Activated T-helper 17 cell treated with anti-CD3 and anti-CD28 coated beads, Interleukin-2, amount 50 U/mL, for 72 hours (primary cell): ENCODE measurements around the gene MRI1. TPM values are rescaled to one million over a fixed set of nuclear protein-coding genes. Genes with fewer than 3 reads are reported as not detected.
A peak's percentile ranks its signal among the peaks of the same experiment; 100 is the strongest.
"Not testable (repeated sequence)": the region's sequence is repeated elsewhere in the genome, so short reads cannot be mapped to it uniquely, and the experiment has no call there.

Source experiments
- ATAC-seq: fragments of 150-1000 bp; cut with Tn5 transposase; replicated peaks from 2 replicates; pipeline ENCODE4 v1.10.0; 2021; ENCODE audit warnings: mild to moderate bottlenecking, moderate library complexity
- H3K27ac Mint-ChIP-seq: one replicate; pipeline ENCODE4 v1.8.0; 2022; ENCODE audit warnings: mixed read lengths
- H3K27me3 Mint-ChIP-seq: one replicate; pipeline ENCODE4 v1.8.0; 2022; ENCODE audit warnings: mixed read lengths
- H3K36me3 Mint-ChIP-seq: one replicate; pipeline ENCODE4 v1.8.0; 2022; ENCODE audit warnings: low read depth, mild to moderate bottlenecking, mixed read lengths
- H3K4me1 Mint-ChIP-seq: one replicate; pipeline ENCODE4 v1.8.0; 2022; ENCODE audit warnings: mixed read lengths
- H3K4me3 Mint-ChIP-seq: one replicate; pipeline ENCODE4 v1.8.0; 2022; ENCODE audit warnings: mild to moderate bottlenecking, mixed read lengths
- H3K9me3 Mint-ChIP-seq: one replicate; pipeline ENCODE4 v1.8.0; 2022; ENCODE audit warnings: mixed read lengths
- total RNA-seq, 2 donors: library from RNA; stranded (reverse); gene quantifications; one replicate each; pipeline ENCODE4 v1.2.3, GENCODE V29; 2022

Gene MRI1
- total RNA-seq, 2 donors from 2014 or later: 45.3 to 53.7 TPM

GRCh38 chr19:13747098-13747453, 17.2 kb upstream of the MRI1 start:
- Mint-ChIP-seq H3K36me3 (peaks cover 16% of the 10 kb centered on the region), H3K4me1 (no peaks in the 10 kb centered on the region), H3K4me3 (peak overlapping the region; percentile 91), H3K27me3 (no peaks in the 10 kb centered on the region), H3K9me3 (no peaks in the 10 kb centered on the region), H3K27ac (peak overlapping the region; percentile 93)
- no peak for ATAC-seq

GRCh38 chr19:13748169-13748828, 16.0 kb upstream of the MRI1 start:
- no peak for ATAC-seq
- peak overlapping the region; percentile 93 for H3K27ac Mint-ChIP-seq
- H3K9me3 Mint-ChIP-seq: no peaks in the 10 kb centered on the region

GRCh38 chr19:13751436-13751835, 12.9 kb upstream of the MRI1 start:
- peaks cover 60% of the 10 kb centered on the region for H3K36me3 Mint-ChIP-seq
- no peaks in the 10 kb centered on the region for H3K9me3 Mint-ChIP-seq
- H3K27ac Mint-ChIP-seq: peak overlapping the region; percentile 70
- no peak for ATAC-seq
- H3K4me1 Mint-ChIP-seq: no peaks in the 10 kb centered on the region
- H3K27me3 Mint-ChIP-seq: no peaks in the 10 kb centered on the region
- no peak overlapping the region for H3K4me3 Mint-ChIP-seq

More at GRCh38 chr19:13748169-13748828, 16.0 kb upstream of the MRI1 start:
- Mint-ChIP-seq H3K4me1 (no peaks in the 10 kb centered on the region), H3K4me3 (peak overlapping the region; percentile 91), H3K27me3 (no peaks in the 10 kb centered on the region), H3K36me3 (peaks cover 29% of the 10 kb centered on the region)

- not testable (repeated sequence) for H3K4me1 Mint-ChIP-seq, H3K27me3 Mint-ChIP-seq, ATAC-seq, H3K27ac Mint-ChIP-seq, H3K9me3 Mint-ChIP-seq, H3K4me3 Mint-ChIP-seq
- peaks cover 82% of the 10 kb centered on the region for H3K36me3 Mint-ChIP-seq
Measured at GRCh38 chr19:13753622-13754021, 10.7 kb upstream of the MRI1 start.

GRCh38 chr19:13756210-13756609, 8.1 kb upstream of the MRI1 start:
- Mint-ChIP-seq H3K9me3 (no peaks in the 10 kb centered on the region), H3K27ac (no peak overlapping the region), H3K27me3 (no peaks in the 10 kb centered on the region), H3K4me1 (no peaks in the 10 kb centered on the region), H3K4me3 (no peak overlapping the region), H3K36me3 (peaks cover 99% of the 10 kb centered on the region)
- ATAC-seq: no peak

GRCh38 chr19:13757805-13758772, 6.2 kb upstream of the MRI1 start:
- H3K36me3 Mint-ChIP-seq: peaks cover 93% of the 10 kb centered on the region
- ATAC-seq: no peak
- no peaks in the 10 kb centered on the region for H3K9me3 Mint-ChIP-seq
- no peak overlapping the region for H3K4me3 Mint-ChIP-seq
- no peaks in the 10 kb centered on the region for H3K27me3 Mint-ChIP-seq
- H3K4me1 Mint-ChIP-seq: peaks cover 4% of the 10 kb centered on the region
- H3K27ac Mint-ChIP-seq: no peak overlapping the region

- H3K4me3 Mint-ChIP-seq: no peak overlapping the region
- H3K36me3 Mint-ChIP-seq: peaks cover 93% of the 10 kb centered on the region
- H3K27me3 Mint-ChIP-seq: no peaks in the 10 kb centered on the region
- no peak overlapping the region for H3K27ac Mint-ChIP-seq
- peaks cover 4% of the 10 kb centered on the region for H3K4me1 Mint-ChIP-seq
- H3K9me3 Mint-ChIP-seq: no peaks in the 10 kb centered on the region
- ATAC-seq: no peak
Measured at GRCh38 chr19:13758795-13759194, 5.5 kb upstream of the MRI1 start.

GRCh38 chr19:13761423-13761822, 2.9 kb upstream of the MRI1 start:
- no peak for ATAC-seq
- H3K4me3 Mint-ChIP-seq: no peak overlapping the region
- no peaks in the 10 kb centered on the region for H3K9me3 Mint-ChIP-seq
- peaks cover 78% of the 10 kb centered on the region for H3K36me3 Mint-ChIP-seq
- H3K4me1 Mint-ChIP-seq: peaks cover 12% of the 10 kb centered on the region
- H3K27ac Mint-ChIP-seq: no peak overlapping the region
- no peaks in the 10 kb centered on the region for H3K27me3 Mint-ChIP-seq

- Mint-ChIP-seq H3K27me3 (no peaks in the 10 kb centered on the region), H3K27ac (no peak overlapping the region), H3K4me3 (peak overlapping the region; percentile 82), H3K4me1 (peaks cover 12% of the 10 kb centered on the region), H3K9me3 (no peaks in the 10 kb centered on the region), H3K36me3 (peaks cover 65% of the 10 kb centered on the region)
- ATAC-seq: no peak
Measured at GRCh38 chr19:13762635-13763235, 1.6 kb upstream of the MRI1 start.

- H3K4me3 Mint-ChIP-seq: peak overlapping the region; percentile 82
- peaks cover 65% of the 10 kb centered on the region for H3K36me3 Mint-ChIP-seq
- no peak overlapping the region for H3K27ac Mint-ChIP-seq
- ATAC-seq: no peak
- H3K9me3 Mint-ChIP-seq: no peaks in the 10 kb centered on the region
- H3K4me1 Mint-ChIP-seq: peaks cover 12% of the 10 kb centered on the region
- no peaks in the 10 kb centered on the region for H3K27me3 Mint-ChIP-seq
Measured at GRCh38 chr19:13763265-13763664, 1.1 kb upstream of the MRI1 start.

- Mint-ChIP-seq H3K4me3 (peak overlapping the region; percentile 82), H3K27me3 (no peaks in the 10 kb centered on the region), H3K4me1 (peaks cover 12% of the 10 kb centered on the region), H3K9me3 (no peaks in the 10 kb centered on the region), H3K27ac (peak overlapping the region; percentile 82), H3K36me3 (peaks cover 61% of the 10 kb centered on the region)
- ATAC-seq: peak; percentile 73
Measured at GRCh38 chr19:13764821-13765394, 586 bp downstream of the MRI1 start.

GRCh38 chr19:13765395-13766094, 1.2 kb downstream of the MRI1 start:
- Mint-ChIP-seq H3K36me3 (peaks cover 62% of the 10 kb centered on the region), H3K27ac (peak overlapping the region; percentile 82), H3K4me1 (peaks cover 12% of the 10 kb centered on the region), H3K9me3 (no peaks in the 10 kb centered on the region), H3K4me3 (peak overlapping the region; percentile 82), H3K27me3 (no peaks in the 10 kb centered on the region)
- no peak for ATAC-seq

GRCh38 chr19:13766095-13766481, 1.8 kb downstream of the MRI1 start:
- H3K4me3 Mint-ChIP-seq: peak overlapping the region; percentile 82
- peaks cover 12% of the 10 kb centered on the region for H3K4me1 Mint-ChIP-seq
- no peaks in the 10 kb centered on the region for H3K27me3 Mint-ChIP-seq
- H3K27ac Mint-ChIP-seq: peak overlapping the region; percentile 82
- ATAC-seq: no peak
- no peaks in the 10 kb centered on the region for H3K9me3 Mint-ChIP-seq
- H3K36me3 Mint-ChIP-seq: peaks cover 62% of the 10 kb centered on the region

- Mint-ChIP-seq H3K4me3 (no peak overlapping the region), H3K36me3 (peaks cover 55% of the 10 kb centered on the region), H3K4me1 (peaks cover 7% of the 10 kb centered on the region), H3K9me3 (no peaks in the 10 kb centered on the region), H3K27ac (no peak overlapping the region), H3K27me3 (no peaks in the 10 kb centered on the region)
- ATAC-seq: no peak
Measured at GRCh38 chr19:13768510-13768909, 4.2 kb downstream of the MRI1 start.
